Activated CD4-positive, alpha-beta T cell treated with anti-CD3 and anti-CD28 coated beads for 1 hour (primary cell): ENCODE results near the gene APC2.
"Not testable (repeated sequence)": the region's sequence is repeated elsewhere in the genome, so short reads cannot be mapped to it uniquely, and the experiment has no call there.

ENCODE experiments used
- DNase-seq: peaks from one replicate; pipeline ENCODE4 v3.0.0-alpha.2; 2020

The APC2 gene

DNA sequence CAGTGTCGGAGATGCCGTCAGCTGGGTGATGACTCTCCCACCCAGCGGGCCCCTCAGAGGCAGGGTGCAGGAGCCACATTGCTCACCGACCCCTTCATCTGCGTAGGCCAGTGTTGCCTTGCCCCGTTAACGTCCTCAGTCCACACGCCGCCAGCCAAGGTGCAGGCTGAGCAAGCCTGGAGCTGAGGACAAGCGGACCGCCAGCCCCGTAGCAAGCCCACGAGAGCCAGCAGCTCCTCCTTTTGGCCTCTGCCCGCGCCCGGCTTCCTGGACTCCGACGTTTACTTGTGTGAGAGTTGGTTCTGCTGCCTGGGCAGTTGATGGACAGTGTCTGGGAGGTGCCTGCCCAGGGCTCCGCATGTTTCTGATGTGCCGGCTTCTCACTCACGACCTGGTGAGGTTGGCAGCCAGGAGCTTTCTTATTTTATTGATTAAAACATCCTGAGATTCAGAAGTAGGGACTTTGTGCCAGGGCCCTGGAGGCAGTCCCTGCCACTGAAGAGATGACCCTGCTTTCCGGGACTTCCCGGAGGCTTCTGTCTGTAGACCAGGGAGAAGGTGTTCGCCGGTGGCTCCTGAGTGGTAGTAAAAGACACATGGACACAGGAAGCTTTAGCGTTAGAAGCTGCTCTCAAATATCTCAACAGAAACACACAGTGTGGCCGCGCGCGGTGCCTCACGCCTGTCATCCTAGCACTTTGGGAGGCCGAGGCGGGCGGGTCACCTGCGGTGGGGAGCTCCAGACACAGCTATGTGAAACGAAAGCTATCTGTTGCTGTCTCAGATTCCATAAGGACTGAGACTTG, 36.7 kb upstream of the APC2 start:
- no peak for DNase-seq

DNA sequence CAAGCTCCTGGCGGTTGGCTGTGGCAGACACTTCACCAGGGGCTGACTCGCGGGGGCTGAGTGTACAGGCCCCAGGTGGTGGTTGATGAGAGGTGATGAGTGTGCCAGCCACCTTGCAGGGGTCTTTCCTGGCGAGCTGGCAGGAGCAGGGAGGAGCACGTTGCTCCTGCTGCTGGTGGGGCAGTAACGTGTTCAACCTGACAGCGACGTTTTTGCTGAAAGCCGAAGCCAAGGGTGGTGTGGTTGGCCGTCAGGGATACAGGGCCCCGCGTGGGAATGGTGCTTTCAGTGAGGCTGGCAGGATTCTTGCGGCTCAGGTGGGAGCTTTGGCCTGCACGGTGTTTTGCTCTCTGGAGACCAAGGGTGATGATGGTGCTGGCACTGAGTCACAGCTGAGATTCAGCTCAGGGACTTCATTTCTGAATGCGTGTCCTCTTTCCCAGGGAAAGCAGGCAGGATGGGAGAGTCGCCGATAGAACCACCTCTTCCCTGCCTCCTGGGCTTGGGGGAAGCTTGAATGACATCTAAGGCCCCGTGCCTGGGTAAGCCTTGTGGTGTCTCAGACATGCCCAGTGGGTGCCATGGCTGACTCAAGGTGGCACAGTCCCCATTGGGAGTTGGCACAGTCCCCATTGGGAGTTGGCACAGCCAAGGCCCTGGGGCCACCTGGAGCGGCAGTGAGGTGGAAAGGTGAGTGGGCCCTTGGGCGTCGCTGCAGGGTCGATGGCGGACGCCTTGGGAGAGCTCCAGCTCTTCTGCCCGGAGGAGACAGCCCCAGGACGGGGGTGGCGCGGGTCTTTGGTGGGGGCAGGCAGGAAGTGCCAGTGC, 33.7 kb upstream of the APC2 start:
- DNase-seq, result no peak

DNA sequence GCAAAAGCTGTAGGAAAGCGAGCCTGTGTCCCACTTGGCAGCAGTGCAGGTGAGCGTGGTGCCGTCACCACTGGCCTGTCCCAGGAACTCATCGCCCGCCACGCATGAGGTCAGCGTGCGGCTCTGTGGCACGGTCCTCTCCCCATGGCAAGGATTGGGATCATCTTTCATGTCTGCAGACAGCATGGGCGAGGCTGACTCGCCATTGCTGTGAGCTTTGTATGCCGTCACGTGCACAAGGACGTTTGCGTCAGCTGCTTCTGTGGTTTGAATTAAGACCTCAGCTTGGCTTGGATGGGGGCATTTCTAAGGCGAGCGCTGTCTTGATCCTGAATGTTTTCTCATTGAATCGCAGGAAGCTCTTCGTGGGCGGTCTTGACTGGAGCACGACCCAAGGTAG, 32.8 kb upstream of the APC2 start:
- DNase-seq, result no peak

DNA sequence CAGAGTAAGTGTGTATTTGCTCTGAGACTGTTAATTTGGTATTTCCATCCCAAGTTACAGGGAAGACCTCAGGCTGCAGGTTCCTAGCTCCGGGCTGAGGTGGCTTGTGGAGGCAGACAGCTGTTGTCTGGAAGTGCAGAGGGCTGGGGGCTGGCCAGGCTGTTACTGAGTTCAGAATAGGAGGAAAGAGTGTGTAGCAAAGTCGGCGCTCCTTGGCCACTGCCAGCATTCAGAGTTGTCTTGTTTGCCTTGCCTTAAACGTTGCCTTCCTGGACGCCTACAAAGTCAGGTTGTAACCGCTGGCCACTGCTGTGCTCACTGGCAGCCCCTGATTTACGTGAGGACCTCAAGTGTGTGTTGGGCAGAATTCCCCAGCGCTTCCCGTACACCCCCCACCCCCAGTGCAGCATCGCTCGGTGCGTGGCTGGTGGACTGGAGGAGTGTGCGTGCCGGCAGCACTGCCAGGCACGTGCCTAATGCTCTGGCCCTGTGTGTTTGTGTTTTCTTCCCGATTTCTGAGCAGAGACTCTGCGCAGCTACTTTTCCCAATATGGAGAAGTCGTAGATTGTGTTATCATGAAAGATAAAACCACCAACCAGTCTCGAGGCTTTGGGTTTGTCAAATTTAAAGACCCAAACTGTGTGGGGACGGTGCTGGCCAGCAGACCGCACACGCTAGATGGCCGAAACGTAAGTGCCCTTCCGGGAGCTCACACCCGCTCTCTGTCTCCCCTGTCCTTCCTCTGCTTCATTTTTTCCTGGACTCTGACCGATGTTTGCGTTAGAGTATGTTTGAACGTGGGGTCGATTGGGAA, 32.0 kb upstream of the APC2 start:
- DNase-seq, result no peak

DNA sequence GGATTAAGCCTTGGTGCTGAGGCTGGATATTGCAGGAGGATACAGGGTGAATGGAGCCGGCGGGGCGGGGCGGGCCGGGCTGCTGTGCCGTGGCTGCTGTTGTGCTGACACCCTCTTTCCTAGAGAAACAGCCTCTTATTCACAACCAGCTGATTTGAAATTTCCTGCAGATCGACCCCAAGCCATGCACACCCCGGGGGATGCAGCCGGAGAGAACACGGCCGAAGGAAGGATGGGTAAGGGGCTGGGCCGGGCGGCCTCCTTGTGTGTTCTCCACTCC, 31.5 kb upstream of the APC2 start:
- DNase-seq, result no peak

DNA sequence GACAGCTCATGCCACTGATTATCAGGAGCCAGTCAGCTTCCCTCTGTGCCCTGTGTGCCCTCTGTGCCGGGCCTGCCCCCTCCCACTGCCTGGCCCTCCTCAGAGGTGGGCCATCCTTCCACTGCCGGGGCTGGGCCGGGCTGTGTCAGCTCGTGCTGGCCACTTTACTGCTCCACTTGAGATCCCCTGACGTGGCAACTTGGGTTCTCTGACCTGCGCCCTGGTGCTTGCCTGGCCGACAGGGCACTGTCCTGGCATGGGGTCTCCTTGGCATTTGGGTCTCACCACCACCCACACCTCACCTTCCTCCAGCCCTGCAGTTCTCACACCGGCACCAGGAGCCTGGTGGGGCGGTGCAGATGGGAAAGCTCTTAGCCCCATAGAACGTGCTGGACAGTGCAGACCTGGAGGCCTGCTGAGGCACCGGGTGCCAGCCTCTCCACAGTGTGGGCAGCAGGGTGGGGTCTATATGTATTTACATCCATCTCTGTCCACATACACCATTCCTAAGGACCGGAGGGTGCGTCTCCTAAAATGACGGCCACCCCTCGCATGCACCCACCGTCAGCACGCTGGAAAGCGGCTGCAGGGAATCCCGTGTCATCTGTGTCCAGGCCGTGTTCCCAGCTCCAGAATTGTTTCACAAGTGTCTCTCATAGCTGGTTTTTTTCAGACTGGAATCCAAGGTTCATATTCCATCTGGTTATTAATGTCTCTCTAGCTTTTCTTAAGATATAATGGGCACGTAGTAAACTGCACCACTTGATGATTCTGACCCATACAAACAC, 30.8 kb upstream of the APC2 start:
- no peak for DNase-seq

DNA sequence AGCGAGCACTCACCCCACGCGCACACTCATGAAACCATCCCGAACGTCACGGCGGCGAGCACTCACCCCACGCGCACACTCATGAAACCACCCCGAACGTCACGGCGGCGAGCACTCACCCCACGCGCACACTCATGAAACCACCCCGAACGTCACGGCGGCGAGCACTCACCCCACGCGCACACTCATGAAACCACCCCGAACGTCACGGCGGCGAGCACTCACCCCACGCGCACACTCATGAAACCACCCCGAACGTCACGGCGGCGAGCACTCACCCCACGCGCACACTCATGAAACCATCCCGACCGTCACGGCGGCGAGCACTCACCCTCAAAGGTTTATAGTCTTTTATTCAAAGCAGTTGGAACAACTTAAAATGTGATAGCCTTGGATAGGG, 29.8 kb upstream of the APC2 start:
- not testable (repeated sequence) for DNase-seq

DNA sequence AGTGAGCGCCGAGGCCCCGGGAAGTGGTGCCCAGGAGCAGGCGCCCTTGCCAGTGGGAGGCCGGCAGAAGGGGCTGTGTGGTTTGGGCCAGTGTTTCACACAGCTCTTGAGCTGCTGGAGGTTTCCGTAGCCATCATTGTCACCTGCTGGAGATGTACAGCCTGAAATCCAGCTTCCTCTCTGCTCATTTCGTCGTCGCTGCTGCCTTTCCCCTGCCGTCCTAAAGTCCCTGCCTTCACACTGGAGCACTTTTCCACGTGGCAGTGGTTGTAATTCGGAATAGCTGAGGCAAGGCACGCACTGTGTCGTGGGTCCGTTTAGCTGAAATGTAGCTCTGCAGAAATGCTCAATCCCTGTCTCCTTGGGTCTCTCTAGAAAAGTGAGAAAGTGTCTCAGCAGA, 29.3 kb upstream of the APC2 start:
- no peak for DNase-seq

DNA sequence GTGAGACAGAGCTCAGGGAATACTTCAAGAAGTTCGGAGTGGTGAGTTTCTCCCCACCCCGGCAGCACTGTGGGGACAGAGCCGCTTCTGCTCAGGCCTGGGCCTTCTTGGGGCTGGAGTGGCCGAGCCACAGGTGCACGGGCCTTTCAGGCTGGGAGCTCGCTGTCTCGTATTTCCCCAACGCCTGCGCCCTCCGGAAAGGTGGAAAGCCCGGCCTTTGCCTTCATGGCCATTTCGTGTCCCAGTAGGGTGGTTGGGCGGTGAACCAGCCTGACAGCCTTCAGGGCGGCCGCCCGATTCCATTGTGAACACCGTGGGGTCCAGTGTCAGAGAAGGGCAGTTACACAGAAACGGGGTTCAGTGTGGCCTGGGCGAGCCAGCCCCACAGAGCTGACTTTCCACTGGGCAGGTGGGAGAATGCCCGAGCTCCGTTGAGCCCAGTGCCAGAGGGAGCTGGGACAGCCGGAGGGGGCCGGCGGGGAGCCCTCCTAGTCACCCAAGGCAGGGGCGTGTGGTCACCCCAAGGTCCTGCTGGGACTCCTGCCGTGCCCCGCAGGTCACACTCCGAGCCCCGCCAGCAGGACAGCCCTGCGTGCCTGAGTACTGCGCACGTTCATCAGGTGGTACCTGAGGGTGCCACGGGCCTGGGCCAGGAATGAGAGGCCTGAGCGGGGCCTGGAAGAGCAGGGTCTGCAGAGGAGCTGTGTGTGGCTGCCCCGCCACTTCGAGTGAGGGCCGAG, 28.5 kb upstream of the APC2 start:
- DNase-seq, result no peak

DNA sequence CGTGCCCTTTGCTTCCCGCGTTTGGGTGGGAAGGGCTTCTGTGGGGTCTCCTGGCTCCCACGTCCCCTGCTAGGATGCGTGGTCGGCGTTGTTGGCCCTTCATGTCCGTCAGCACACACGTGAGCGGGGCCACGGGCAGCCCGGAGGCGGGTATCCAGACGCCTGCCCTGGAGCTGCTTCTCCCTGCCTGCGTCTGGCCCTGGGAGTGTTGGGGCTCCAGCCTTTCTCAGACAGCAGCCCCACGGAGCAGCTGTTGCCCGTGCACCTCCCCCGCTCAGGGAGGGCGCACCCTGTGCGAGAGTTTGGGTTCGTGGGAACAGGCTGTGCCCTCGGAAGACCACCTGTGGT, 28.0 kb upstream of the APC2 start:
- no peak for DNase-seq

DNA sequence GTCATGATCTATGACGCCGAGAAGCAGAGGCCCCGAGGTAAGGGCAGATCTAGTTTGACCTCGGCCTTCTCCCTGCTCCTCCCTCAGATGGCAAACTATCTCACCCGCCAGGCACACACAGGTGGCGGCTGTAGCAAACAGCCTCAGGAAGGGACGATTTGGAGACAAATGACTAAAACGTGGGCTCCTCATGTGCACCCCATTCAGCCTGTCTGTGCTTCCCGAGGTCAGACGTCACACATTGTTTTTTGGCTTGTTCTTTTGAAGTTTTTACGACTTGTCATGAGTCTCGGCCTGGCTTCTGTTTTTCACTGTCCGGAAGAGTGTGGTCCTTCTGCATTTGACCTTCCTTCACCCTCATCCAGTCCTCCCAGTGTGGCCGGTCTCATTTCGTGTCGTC, 27.6 kb upstream of the APC2 start:
- DNase-seq, result no peak

DNA sequence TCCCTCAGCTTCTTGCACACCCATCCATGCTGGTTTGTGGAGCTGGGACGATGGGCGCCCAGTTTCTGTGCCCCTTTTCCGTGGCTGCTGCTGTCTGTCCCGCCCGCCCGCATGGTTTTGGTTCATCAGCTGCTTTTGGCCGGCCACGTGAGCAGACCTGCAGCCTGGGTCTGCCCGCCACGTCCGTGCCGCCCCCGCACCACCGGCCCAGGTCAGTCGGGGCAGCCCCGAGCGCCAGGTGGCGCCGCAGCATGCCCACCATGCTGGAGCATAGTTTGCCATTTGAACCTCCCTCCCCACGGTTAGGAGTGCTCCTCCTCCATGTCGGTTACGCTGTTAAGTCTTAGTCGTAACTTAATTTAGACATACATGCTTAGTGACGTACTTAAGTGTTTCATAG, 27.0 kb upstream of the APC2 start:
- no peak for DNase-seq

DNA sequence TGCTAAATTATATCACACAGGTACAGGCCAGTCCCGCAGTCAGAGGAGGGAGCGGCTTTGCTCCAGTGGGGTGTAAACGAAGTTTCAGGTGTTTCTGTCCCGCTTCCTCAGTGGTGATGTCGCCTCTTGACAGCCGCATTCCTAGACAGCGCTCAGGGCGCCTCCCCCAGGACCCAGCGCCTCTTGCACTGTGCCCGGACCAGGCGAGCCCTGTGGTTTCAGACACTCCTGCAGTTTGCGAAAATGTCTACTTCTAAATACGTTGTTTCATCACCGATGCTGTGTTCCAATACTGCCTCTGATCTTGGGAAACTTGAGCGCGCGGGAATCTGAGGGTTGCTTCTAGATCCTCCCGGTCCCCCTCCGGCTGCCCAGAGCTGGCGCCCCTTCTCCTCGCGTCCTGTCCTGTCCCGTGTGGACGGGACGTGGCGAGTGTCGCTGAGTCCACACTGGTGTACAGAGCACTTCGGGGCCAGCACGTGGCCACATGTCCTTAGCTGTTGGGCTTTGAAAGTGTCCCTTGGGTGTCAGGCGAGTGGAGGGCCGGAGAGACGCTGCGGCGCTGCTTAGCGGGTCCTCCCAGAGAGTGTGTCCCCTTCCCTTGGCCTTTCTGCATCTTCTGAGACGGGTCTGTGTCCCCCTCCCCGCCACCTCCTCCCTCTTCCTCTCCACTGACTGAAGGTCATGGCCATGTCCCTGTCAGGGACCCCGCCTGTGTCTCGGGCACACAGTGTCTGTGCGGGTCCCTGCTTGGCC, 26.3 kb upstream of the APC2 start:
- no peak for DNase-seq

DNA sequence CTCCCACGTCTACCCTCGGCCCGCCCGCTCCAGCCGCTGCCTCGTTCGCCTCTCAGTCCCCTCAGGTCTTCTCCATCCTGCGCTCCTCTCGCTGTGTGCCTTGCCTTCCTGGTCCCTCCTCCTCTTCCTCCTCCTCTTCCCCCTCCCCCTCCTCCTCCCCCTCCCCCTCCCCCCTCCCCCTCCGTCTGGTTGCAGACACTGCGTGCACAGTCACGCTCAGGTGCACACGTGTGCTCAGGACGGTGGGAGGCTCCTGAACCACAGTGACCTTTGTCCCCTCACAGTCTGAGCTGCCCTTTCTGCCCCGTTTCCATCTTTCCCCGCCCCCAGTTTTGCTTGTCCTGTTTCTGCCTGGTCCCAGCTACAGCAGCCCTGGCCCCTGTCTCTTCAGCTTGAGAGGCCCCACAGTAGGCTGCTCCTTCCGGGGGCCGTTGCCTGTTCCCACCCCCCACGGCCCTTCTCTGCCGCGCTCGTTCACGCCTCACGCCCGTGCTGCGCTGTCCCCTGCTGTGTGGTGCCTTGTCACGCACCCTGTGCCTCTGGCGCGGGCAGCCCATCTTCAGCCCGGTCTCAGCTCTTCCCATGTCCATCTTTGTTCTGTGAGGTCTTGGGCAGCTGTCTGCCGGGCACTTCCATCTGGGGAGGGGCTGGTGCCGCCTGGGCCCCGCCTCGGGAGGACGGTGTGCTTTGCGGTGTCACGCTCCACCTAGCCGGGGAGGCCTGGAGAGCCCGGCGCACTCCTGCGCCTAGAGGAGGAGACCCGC, 25.5 kb upstream of the APC2 start:
- DNase-seq, result no peak

DNA sequence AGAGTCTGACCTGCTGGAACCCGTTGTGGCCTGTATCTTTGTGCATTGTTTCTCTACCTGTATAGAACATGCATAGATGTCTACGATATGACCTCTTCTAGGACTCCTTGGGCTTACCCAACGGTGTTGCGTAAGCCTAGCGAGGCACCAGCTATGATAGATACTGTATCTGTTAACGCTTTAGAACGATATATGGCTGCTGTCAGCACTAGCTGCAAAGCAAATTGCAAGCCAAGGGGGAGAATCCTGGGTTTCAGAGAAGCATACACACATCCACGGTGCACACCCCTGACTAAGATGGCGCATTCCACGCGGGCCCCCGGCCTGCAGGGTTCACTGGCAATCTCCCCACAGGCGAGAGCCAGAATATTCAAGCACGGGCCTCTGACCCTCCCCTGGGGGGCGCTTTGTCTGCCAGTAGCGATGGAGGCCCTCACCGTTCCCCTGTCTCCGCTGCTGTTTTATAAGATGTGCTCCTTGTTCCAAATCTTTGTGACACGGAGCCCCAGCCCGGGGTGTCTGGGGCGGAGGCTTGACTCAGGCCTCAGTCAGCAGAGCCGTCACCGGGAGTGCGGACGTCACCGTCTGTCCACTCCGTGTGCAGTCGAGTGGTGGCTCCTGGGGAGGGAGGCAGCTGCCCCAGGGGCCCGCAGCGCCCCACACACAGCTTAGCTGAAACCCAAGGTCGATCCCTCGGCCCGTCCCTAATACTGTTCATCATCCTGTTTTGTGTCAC, 24.7 kb upstream of the APC2 start:
- no peak for DNase-seq

DNA sequence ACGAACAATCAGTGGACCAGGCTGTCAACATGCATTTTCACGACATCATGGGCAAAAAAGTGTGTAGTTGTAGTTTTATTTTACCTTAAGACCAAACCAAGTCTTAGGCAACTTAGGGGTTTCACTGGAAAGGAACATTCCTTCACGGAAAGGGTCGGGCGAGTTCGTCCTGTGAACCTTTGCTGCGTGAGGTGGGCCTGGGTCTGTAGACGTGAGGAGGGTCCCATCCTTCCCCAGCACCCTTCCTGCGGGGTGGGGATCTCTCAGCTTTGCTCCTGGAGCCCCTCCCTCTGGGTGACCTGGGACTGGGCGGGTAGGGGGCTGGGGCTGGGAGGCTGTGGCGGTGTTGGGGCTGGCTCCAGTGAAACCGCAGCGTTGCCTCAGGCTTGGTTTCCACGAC, 24.0 kb upstream of the APC2 start:
- DNase-seq, result no peak

DNA sequence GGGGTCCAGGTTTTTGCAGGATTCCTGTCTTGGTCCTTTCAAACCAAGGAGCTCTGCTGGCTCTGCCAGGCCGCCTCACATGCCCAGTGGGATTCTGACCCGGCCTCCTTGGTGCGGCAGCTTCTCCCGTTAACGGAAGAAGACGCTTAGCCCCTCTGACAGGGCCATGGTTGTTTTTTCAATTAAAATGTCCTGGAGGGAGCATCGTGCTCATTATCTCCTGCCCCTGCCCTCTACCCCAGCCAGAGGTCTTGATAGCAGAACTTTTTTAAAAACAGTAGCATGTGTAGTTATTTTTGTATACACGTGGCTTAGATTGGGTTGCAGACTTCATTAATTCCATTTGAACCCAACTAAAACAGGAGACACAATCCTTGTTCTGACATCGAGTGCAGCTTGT, 23.2 kb upstream of the APC2 start:
- DNase-seq, result no peak

DNA sequence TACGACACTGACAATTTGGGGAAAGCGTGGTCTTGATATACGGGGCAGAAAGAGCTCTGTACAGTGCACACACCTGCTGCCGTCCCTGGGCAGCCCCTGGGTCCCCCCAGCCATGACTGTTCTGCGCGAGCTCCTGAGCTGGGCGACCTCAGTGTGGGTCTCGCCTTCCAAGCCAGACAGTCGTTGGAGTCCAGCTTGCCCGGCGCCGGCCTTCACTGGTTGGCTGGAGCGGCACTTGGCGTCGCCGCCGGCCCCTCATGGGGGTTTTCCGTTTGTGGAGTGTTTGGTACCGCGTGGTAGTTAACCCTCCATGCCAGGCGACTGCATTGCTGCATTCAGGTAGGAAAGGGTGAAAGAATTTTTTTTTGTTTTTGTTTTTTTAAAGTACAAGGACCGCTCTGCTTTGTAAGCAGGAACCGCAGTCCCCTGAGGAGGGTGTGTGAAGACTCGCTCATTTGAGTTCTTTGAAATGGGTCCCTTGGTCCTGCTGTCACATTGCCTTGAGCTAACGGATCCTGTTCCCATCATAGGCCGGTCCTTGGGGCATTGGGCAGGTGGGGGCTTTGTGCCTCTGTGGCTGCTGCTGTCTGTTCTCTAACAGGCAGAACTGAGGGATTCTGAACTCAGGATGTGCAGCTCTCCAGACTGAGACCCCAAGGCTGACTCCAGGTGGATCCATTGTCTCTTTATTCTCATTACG, 22.6 kb upstream of the APC2 start:
- DNase-seq, result no peak

DNA sequence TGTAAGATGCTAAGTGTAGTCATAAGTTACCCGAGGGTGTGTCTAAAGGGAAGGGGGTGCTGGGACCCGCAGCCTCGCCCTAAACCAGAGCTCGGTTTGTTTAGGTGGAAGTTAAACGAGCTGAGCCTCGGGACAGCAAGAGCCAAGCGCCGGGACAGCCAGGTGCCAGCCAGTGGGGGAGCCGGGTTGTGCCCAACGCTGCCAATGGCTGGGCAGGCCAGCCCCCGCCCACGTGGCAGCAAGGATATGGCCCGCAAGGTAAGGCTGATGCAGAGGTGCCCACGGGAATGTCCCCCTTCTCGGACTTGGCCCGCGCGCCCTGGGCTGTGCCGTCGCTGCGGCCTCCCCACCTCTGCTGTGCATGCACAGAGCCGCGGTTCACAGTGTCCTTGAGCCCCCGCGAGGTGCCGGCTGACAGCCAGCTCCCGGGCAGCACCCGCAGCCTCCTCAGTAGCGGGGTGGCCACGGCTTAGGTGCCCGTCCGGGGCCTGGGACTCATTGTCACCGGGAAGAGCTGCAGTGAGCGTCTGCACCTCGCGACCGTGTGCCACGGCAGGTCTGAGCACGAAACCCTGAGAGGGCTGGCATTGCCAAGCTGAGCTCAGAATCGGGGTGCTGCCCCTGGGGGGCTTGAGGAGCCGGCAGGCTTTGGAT, 21.1 kb upstream of the APC2 start:
- DNase-seq, result no peak
